Effector memory CD8-positive, alpha-beta T cell (primary cell): ENCODE results near the gene ABCF1.

Source experiments
- ATAC-seq: fragments of 150-1000 bp; cut with Tn5 transposase; replicated peaks from 2 replicates; pipeline ENCODE4 v1.10.0; 2021; ENCODE audit warnings: mild to moderate bottlenecking, moderate library complexity
- DNase-seq, 3 experiments: peaks; one replicate each; pipeline ENCODE4 v3.0.0; 2021
- H3K27ac Mint-ChIP-seq, 2 donors: one replicate each; pipeline ENCODE4 v1.8.0; 2022; ENCODE audit warnings: mild to moderate bottlenecking in 2 of 2, mixed read lengths in 2 of 2, moderate library complexity in 2 of 2
- H3K27me3 Mint-ChIP-seq, 2 donors: one replicate each; pipeline ENCODE4 v1.8.0; 2022; ENCODE audit warnings: mixed read lengths in 2 of 2
- H3K36me3 Mint-ChIP-seq: one replicate; pipeline ENCODE4 v1.8.0; 2022; ENCODE audit warnings: mild to moderate bottlenecking, moderate library complexity, mixed read lengths; ENCODE audit not compliant: insufficient read depth
- H3K4me1 Mint-ChIP-seq, 2 donors: one replicate each; pipeline ENCODE4 v1.8.0; 2022; ENCODE audit warnings: low read depth in 2 of 2, mixed read lengths in 2 of 2
- H3K4me3 Mint-ChIP-seq, 2 donors: one replicate each; pipeline ENCODE4 v1.8.0; 2022; ENCODE audit warnings: mild to moderate bottlenecking in 2 of 2, mixed read lengths in 2 of 2, moderate library complexity in 2 of 2
- H3K9me3 Mint-ChIP-seq, 2 donors: one replicate each; pipeline ENCODE4 v1.8.0; 2022; ENCODE audit warnings: mixed read lengths in 2 of 2

Gene ABCF1

DNA sequence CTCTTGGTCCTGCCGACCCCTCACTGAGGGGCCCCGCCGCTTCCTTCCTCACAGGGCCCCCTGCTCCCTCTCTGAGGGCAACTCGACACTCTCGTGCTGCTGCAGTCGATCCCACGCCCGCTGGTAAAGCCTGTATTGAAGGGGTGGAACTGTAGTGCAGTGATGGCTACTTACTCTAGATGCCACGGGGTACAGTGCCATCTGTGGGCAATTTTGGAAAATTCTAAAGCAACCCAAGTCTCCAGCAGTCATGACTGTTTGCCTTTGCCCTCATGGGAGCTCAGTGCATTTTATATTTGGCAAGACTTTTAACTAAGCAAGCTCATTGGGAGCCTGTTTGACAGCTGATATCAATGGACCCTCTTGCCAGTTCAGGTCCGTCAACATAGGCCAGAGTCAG, 69.2 kb downstream of the ABCF1 start:
- DNase-seq (no peak), ATAC-seq (no peak)
- Mint-ChIP-seq H3K9me3 (no peaks in the 10 kb centered on the region), H3K4me3 (no peak overlapping the region), H3K27ac (no peak overlapping the region), H3K27me3 (no peaks in the 10 kb centered on the region), H3K4me1 (peaks cover 4 to 5% of the 10 kb centered on the region in 2 donors), H3K36me3 (peaks cover 17% of the 10 kb centered on the region)

DNA sequence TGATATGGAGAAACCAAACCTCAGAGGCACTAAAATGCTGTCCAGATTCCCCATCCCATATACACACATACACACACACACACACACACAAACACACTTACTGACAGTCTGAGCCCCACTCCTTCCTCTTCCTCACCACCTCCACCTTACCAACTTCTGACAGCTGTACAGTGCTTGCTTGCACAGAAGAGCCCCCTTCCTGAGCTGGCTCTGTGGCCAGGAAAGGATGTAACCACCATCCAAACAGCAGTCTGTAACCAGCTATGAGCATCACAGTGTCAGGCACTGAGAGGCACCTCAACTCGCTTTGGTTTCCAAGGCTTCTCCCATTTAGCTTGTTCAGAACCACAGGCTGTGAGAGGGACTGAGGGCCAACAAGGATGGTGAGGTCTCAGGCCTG, 69.8 kb downstream of the ABCF1 start:
- DNase-seq (no peak), ATAC-seq (no peak)
- H3K27me3 Mint-ChIP-seq, result no peaks in the 10 kb centered on the region
- no peak overlapping the region for H3K27ac Mint-ChIP-seq
- no peaks in the 10 kb centered on the region for H3K9me3 Mint-ChIP-seq
- H3K4me1 Mint-ChIP-seq, result peaks cover 8 to 9% of the 10 kb centered on the region in 2 donors
- H3K4me3 Mint-ChIP-seq, result no peak overlapping the region
- peaks cover 17% of the 10 kb centered on the region for H3K36me3 Mint-ChIP-seq
